Endothelial cell of umbilical vein (primary cell): ENCODE measurements around the gene APCDD1L. TPM values are rescaled to one million over a fixed set of nuclear protein-coding genes. Genes with fewer than 3 reads are reported as not detected.

Experiments
- BruUV-seq: library from RNA; stranded (reverse); fragments of 400-500 nt; replicated peaks from 2 replicates; lab custom pipeline; 2021; lab: Mats Ljungman, UMichigan
- CTCF ChIA-PET: fragments of 300-600, 350-600 bp; sonication (Branson Sonifier 250); formaldehyde crosslinking; loops from one replicate; lab custom pipeline; 2021; ENCODE audit warnings: antibody characterized with exemption, inconsistent platforms; lab: Charles Lee
- POLR2A ChIA-PET: fragments of 300-600, 350-600 bp; sonication (Branson Sonifier 250); formaldehyde crosslinking; loops from one replicate; lab custom pipeline; 2021; ENCODE audit warnings: antibody characterized with exemption, inconsistent platforms; lab: Charles Lee
- DNase-seq: peaks from one replicate; pipeline ENCODE4 v3.0.0-alpha.2; 2011; ENCODE audit warnings: low read depth, low spot score
- FAIRE-seq: peaks from 2 replicates; lab custom pipeline; 2011; peaks lifted over from hg19 to GRCh38; lab: Jason Lieb, UNC
- H2AFZ ChIP-seq: 2 replicates; pipeline ENCODE4 v1.6.0; 2012; ENCODE audit warnings: low read depth, low read length, control low read depth, inconsistent platforms
- H3K27ac ChIP-seq: 2 replicates; pipeline ENCODE4 v1.5.1; 2011; ENCODE audit warnings: low read depth, mild to moderate bottlenecking, control low read depth, low read length, moderate library complexity; ENCODE audit not compliant: insufficient read depth
- H3K27me3 ChIP-seq, 2 experiments: 2 replicates each; pipeline versions ENCODE4 v1.6.0 to v1.6.1; 2011; ENCODE audit warnings: low read length in 2 of 2, mixed read lengths in 1 of 2; ENCODE audit not compliant: control insufficient read depth in 2 of 2, insufficient read depth in 2 of 2
- H3K36me3 ChIP-seq, 2 experiments: 2 replicates in 1 of 2; 3 replicates in 1 of 2; pipeline ENCODE4 v1.5.1; 2011; ENCODE audit warnings: low read length in 2 of 2, mild to moderate bottlenecking in 1 of 2, moderate library complexity in 1 of 2; ENCODE audit not compliant: control insufficient read depth in 2 of 2, insufficient read depth in 2 of 2; ENCODE audit errors: extremely low read depth in 1 of 2
- H3K4me1 ChIP-seq: 3 replicates; pipeline ENCODE4 v1.5.1; 2011; ENCODE audit warnings: mild to moderate bottlenecking, low read length; ENCODE audit not compliant: control insufficient read depth, insufficient read depth; ENCODE audit errors: extremely low read depth
- H3K4me2 ChIP-seq: 2 replicates; pipeline ENCODE4 v1.6.1; 2011; ENCODE audit warnings: low read length, control low read depth, mixed read lengths; ENCODE audit not compliant: insufficient read depth
- H3K4me3 ChIP-seq, 3 experiments: fragments of 200-600 bp in 1 of 3; sonication (generic), shearing (Covaris generic) in 1 of 3; replicated peaks in 1 of 3; 2 replicates each; pipeline ENCODE4 v1.5.1; 2011 to 2016; ENCODE audit warnings: control low read depth in 3 of 3, low read length in 3 of 3, mild to moderate bottlenecking in 2 of 3, inconsistent platforms in 1 of 3, low read depth in 1 of 3, moderate library complexity in 1 of 3; ENCODE audit not compliant: insufficient read depth in 1 of 3
- H3K79me2 ChIP-seq: 2 replicates; pipeline ENCODE4 v1.6.0; 2012; ENCODE audit warnings: low read length, inconsistent platforms; ENCODE audit not compliant: control insufficient read depth, insufficient read depth
- H3K9ac ChIP-seq: replicated peaks from 2 replicates; pipeline ENCODE3; 2011; ENCODE audit warnings: low read length, control low read depth; ENCODE audit not compliant: insufficient read depth; ENCODE audit errors: extremely low read depth
- H3K9me1 ChIP-seq: replicated peaks from 3 replicates; pipeline ENCODE4 v1.6.0; 2011; ENCODE audit warnings: mild to moderate bottlenecking, low read length; ENCODE audit not compliant: control insufficient read depth, insufficient read depth; ENCODE audit errors: extremely low read depth
- H3K9me3 ChIP-seq: replicated peaks from 2 replicates; pipeline ENCODE4 v1.5.1; 2012; ENCODE audit warnings: low read length, inconsistent platforms; ENCODE audit not compliant: control insufficient read depth, insufficient read depth
- H4K20me1 ChIP-seq: replicated peaks from 2 replicates; pipeline ENCODE3; 2011; ENCODE audit warnings: mild to moderate bottlenecking, low read length; ENCODE audit not compliant: control insufficient read depth, insufficient read depth; ENCODE audit errors: extremely low read depth
- EZH2 ChIP-seq: IDR thresholded peaks from 2 replicates; pipeline ENCODE4 v1.6.1; 2012; ENCODE audit warnings: borderline replicate concordance, low read depth, mild to moderate bottlenecking, moderate library complexity, low read length, inconsistent platforms; ENCODE audit not compliant: severe bottlenecking
- FOS ChIP-seq: IDR thresholded peaks from 2 replicates; pipeline ENCODE4 v1.6.1; 2011; ENCODE audit warnings: mild to moderate bottlenecking, low read length, moderate library complexity, borderline replicate concordance; ENCODE audit not compliant: insufficient read depth
- GATA2 ChIP-seq: IDR thresholded peaks from 2 replicates; pipeline ENCODE4 v1.7.0; 2011; ENCODE audit warnings: low read depth, mild to moderate bottlenecking, moderate library complexity, mixed read lengths, low read length; ENCODE audit not compliant: insufficient read length, insufficient read depth
- JUN ChIP-seq: IDR thresholded peaks from 2 replicates; pipeline ENCODE4 v1.6.1; 2011; ENCODE audit warnings: borderline replicate concordance, low read depth; ENCODE audit not compliant: insufficient read length, insufficient read depth
- MYC ChIP-seq: IDR thresholded peaks from one replicate; pipeline ENCODE4 v1.6.1; 2011; ENCODE audit warnings: mild to moderate bottlenecking, low read depth, low read length
- POLR2A ChIP-seq: IDR thresholded peaks from 2 replicates; pipeline ENCODE4 v1.6.1; 2012; ENCODE audit warnings: low read depth, mild to moderate bottlenecking, control low read depth, low read length
- POLR2AphosphoS5 ChIP-seq: IDR thresholded peaks from 2 replicates; pipeline ENCODE4 v1.6.1; 2012; ENCODE audit warnings: low read depth, mild to moderate bottlenecking, control low read depth, low read length, moderate library complexity; ENCODE audit not compliant: insufficient read depth
- dilution Hi-C: fragments of 300-500 bp; cut with MboI; formaldehyde crosslinking; loops from one replicate; pipeline ENCODE4 v1.15.0; 2019; ENCODE audit warnings: low sequenced_read_pairs; ENCODE audit not compliant: extremely low pct_ligation_motif_present
- intact Hi-C: fragments of 100-400 bp; cut with micrococcal nuclease; formaldehyde crosslinking; loops from one replicate; pipeline ENCODE4 v1.10.0; 2022
- polyA plus RNA-seq, 4 experiments: library from polyadenylated mRNA; depleted of rRNA in 3 of 4; stranded (reverse) in 3 of 4; unstranded in 1 of 4; fragments of >200 nt; gene quantifications; 2 replicates each; pipeline versions ENCODE4 v1.2.1 to v1.2.3, GENCODE V29; 2011 to 2012; ENCODE audit warnings: missing spikeins in 1 of 4
- total RNA-seq: library from RNA; stranded (reverse); gene quantifications from 2 replicates; pipeline ENCODE4 v1.2.3, GENCODE V29; 2021
- TF ChIP-seq, protein P1 (sequence below): IDR thresholded peaks from 2 replicates; pipeline ENCODE4 v1.6.1; 2011; ENCODE audit not compliant: insufficient read depth, insufficient read length
- TF ChIP-seq, protein P2 (sequence below), 2 donors: IDR thresholded peaks; 1 replicate in 1 of 2; 2 replicates in 1 of 2; pipeline ENCODE4 v1.5.1; 2011; ENCODE audit warnings: low read length in 2 of 2, mild to moderate bottlenecking in 2 of 2, moderate library complexity in 2 of 2, control low read depth in 1 of 2, inconsistent platforms in 1 of 2, low read depth in 1 of 2; ENCODE audit not compliant: insufficient read depth in 1 of 2; ENCODE audit errors: extremely low read depth in 1 of 2

APCDD1L gene
- total and polyA plus RNA-seq, 2 donors (not counting 3 experiments of a cell fraction or from before 2014, with no cell fraction given): 0.17 to 1.4 TPM

- no peaks in the 10 kb centered on the region for H3K79me2 ChIP-seq
- H3K4me2 ChIP-seq: no peak overlapping the region
- no peaks in the 10 kb centered on the region for H3K27me3 ChIP-seq
- H3K36me3 ChIP-seq: no peaks in the 10 kb centered on the region
- no peaks in the 10 kb centered on the region for H3K9me3 ChIP-seq
- no peak for TF ChIP-seq POLR2A
- no peak for TF ChIP-seq FOS
- no peak for TF ChIP-seq JUN
- no peak for TF ChIP-seq MYC
- no peak for TF ChIP-seq GATA2
- TF ChIP-seq, protein P1, sequence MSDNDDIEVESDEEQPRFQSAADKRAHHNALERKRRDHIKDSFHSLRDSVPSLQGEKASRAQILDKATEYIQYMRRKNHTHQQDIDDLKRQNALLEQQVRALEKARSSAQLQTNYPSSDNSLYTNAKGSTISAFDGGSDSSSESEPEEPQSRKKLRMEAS: no peak
- no peak for TF ChIP-seq POLR2AphosphoS5
- TF ChIP-seq, protein P2, sequence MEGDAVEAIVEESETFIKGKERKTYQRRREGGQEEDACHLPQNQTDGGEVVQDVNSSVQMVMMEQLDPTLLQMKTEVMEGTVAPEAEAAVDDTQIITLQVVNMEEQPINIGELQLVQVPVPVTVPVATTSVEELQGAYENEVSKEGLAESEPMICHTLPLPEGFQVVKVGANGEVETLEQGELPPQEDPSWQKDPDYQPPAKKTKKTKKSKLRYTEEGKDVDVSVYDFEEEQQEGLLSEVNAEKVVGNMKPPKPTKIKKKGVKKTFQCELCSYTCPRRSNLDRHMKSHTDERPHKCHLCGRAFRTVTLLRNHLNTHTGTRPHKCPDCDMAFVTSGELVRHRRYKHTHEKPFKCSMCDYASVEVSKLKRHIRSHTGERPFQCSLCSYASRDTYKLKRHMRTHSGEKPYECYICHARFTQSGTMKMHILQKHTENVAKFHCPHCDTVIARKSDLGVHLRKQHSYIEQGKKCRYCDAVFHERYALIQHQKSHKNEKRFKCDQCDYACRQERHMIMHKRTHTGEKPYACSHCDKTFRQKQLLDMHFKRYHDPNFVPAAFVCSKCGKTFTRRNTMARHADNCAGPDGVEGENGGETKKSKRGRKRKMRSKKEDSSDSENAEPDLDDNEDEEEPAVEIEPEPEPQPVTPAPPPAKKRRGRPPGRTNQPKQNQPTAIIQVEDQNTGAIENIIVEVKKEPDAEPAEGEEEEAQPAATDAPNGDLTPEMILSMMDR (IDR thresholded peaks at IDR 0.05; ENCODE audit: extremely low read depth in 1 of 2, insufficient read depth in 1 of 2, low read depth in 1 of 2, low read length in 2 of 2): no peak
- no peak for TF ChIP-seq EZH2
- H3K9ac ChIP-seq: no peak overlapping the region
- no TSS peak for BruUV-seq
- ChIA-PET POLR2A (no interaction called here), CTCF (interaction anchor here (0.9 to 4.2 kb wide), 3 partner anchors 9 to 374 kb away, joined by 3 to 67 read pairs (median 7); partner anchors contain the start of genes GNAS, GNAS-AS1 and STX16)
- no peak for FAIRE-seq
- no peaks in the 10 kb centered on the region for H4K20me1 ChIP-seq
- dilution Hi-C loops (no loop called here), intact Hi-C loops (no loop called here)
- H3K4me1 ChIP-seq: peaks cover 4% of the 10 kb centered on the region
- DNase-seq: no peak
- no peak overlapping the region for H3K27ac ChIP-seq
- no peak overlapping the region for H2AFZ ChIP-seq
- H3K4me3 ChIP-seq: no peak overlapping the region
- H3K9me1 ChIP-seq: no peaks in the 10 kb centered on the region
These were observed 36.9 kb downstream of the APCDD1L start for GRCh38 chr20:58478141-58478805.
